NCI-H1092 (cell line): ENCODE data around the gene PRSS53.

Experiments
- DNase-seq: peaks from one replicate; lab custom pipeline; 2025; lab: John Stamatoyannopoulos, UW

Gene PRSS53

DNA sequence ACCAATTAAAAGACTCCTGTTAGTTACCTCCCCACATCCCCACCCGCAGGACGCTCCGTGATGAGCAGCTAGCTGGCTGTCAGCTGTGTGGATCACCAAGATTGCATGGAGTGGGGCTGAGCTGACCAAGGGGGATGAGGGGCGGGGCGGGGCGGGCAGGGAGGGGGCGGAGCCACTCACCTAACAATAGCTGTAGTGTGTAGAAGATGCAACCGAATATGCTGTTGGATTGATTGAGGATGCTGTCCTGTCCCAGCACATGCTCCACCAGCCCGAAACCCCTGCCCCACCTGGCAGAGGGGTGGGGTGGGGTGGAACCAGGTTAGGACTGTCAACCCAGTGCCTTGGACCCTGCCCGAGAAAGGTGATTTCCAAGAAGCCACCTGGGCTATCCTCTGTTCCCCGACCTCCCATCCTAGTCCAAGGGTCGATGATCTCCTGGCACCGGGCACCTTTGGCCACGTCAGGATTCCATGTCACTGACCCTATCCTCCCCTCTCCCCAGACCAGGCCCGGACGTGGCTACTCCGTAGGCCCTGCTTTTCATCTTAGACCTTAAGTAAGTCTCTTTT, 4.5 kb upstream of the PRSS53 start:
- no peak for DNase-seq

DNA sequence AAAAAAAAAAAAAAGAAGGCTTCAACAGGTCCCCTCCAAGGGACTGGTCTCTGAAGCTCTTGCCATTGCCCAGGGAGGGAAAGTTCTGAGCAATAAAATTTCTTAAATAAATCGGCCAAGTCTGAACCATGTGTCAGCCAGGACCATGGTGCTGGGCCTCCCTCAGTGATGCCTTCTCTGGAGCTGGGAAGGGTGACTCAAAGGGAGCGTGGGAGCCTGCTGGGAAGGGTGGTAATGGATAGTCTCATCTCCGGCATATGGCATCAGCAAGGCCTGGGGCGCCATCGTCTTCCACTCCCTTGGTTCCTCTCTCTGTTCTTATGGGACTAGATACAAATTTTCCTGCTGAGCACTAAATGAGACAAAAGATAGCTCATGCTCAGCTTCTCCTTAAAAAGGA, 3.6 kb upstream of the PRSS53 start:
- DNase-seq = no peak

- DNase-seq = no peak
Observed at GRCh38 chr16:31090540-31090939, 1.8 kb upstream of the PRSS53 start.

GRCh38 chr16:31089199-31089598, 456 bp upstream of the PRSS53 start:
- no peak for DNase-seq

DNA sequence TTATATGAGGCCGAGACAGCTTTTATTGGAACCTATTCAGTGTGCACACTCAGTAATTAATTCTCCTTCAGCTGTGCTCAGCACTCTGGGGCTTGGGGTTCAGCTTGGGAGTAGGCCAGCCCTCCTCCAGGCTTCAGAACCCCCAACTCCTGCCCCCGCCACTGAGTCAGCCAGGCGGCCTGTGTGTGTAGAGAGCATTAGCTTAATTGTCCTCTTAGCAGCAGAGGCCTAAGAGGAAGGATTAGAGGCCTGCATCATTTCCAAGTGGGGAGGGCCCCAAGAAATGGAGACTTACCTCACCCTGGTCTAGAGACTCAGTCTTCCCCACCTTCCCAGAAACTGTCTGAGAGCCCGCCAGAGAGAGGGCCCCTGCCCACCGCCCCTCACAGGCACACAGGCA, 772 bp downstream of the PRSS53 start:
- DNase-seq = no peak

DNA sequence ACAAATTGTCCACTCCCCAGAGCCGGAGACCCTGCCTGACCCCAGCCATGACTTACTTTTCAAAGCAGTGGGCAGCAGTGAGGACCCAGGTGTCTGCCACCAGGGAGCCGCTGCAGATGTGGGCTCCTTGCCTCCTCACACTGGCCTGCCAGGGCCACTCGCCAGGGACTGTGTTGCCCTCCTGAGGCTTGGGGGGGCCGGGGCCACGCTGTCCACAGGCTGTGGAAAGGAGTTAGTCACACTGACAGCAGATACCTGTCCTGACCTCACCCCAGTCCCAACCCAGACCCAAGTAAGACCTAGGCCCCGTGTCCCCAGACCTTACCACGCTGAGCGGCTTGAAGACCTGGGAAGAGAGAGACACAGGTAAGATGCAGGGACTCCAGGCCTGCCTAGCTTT, 1.3 kb downstream of the PRSS53 start:
- DNase-seq = no peak

GRCh38 chr16:31086629-31086906, 2.2 kb downstream of the PRSS53 start:
- DNase-seq = no peak

- no peak for DNase-seq
Observed at GRCh38 chr16:31085873-31086628, 2.7 kb downstream of the PRSS53 start.

- DNase-seq = no peak
Observed at GRCh38 chr16:31085411-31085810, 3.3 kb downstream of the PRSS53 start.

DNA sequence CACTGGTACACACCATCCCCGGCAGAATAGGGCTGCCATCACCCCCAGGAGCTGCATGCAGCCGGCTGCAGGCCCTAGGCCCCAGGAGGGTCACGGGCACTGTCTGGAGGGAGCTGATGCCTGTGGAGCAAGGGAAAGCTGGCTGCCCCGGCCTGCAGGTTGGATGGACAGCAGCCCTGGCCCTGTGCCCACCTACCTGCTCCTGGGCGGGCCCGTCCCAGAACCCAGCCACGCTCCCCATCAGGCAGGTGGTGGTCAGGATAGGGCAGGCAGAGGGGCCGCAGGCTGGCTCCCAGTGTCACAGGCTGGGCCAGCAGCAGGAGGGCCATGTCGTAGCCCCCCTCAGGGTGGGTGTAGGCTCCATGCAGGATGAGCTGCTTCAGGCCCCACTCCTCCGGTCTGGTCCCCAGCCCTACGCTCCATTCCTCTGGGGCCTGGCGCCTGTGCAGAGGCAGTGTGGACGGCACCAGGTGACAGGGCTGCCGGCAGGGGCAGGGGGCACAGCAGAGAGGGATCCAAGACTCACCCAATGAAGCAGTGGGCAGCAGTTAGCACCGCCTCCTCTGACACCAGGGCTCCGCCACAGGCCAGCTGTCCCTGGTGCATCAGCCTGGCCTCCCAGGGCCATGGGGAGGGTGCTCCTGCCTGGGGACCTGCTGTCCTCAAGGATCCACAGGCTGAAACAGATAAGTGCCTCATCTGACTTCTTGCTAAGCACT, 4.0 kb downstream of the PRSS53 start:
- DNase-seq = no peak

- no peak for DNase-seq
Observed at GRCh38 chr16:31083981-31084380, 4.8 kb downstream of the PRSS53 start.

DNA sequence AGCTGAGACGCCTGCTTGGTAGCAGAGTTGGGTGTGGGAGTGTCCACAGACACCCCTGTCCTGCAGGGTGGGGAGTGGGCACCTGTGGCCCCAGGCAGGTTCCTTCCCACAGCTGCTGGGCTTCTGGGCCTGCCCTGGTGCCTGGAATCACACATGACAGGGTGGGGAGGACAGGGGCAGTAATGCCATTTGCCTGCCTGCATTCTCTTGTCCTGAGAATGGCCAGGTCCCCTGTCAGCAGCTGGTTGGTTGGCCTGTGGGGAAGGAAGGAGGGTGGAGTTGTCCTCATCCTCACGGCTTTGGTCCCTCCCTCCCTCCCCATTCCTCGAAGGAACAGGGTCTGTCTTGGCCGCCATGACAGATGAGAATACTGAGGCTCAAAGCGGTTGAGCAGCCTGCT, 5.2 kb downstream of the PRSS53 start:
- DNase-seq = no peak

GRCh38 chr16:31083081-31083480, 5.7 kb downstream of the PRSS53 start:
- DNase-seq = no peak

GRCh38 chr16:31082368-31083045, 6.2 kb downstream of the PRSS53 start:
- DNase-seq = no peak

DNA sequence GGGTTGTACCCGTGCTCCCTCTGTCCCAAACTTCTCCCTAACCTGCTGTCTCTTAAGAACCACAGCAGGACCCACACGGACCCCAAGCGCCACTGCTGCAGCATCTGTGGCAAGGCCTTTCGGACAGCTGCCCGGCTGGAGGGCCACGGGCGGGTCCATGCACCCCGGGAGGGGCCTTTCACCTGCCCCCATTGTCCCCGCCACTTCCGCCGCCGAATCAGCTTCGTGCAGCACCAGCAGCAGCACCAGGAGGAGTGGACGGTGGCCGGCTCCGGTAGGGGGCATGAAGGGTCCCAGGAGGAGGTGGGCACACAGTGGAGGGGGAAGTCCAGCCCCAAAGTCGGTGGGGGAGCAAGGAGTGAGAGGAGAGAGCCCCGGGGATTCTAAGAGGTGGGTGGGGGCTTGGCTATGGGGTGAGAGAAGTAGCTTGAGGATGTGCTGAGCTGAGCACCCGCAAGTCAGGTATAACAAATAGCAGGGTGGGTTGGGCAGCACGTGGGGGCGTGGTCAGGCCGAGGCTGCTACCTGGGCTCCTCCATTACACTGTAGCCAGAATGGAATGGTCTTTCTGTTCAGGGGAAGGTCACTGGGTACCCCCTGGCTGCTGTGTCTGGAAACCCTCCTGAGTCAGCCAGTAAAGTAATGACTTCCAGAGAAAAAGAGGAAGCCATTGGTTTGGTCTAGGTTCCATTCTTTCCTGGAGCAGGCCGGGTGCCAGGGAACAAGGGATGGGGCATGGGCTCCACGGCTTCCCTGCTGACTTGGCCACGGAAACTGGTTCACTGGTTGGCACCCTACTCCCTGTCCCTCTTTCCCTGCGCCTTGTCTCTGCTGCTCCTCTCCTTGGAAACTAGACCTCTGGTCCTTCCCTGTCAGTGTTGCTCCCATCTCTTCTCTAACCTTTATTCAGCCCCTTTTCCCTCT, 7.1 kb downstream of the PRSS53 start:
- no peak for DNase-seq

GRCh38 chr16:31080756-31081419, 7.9 kb downstream of the PRSS53 start:
- DNase-seq = no peak

GRCh38 chr16:31080035-31080629, 8.6 kb downstream of the PRSS53 start:
- DNase-seq = no peak

GRCh38 chr16:31079342-31079944, 9.3 kb downstream of the PRSS53 start:
- no peak for DNase-seq

DNA sequence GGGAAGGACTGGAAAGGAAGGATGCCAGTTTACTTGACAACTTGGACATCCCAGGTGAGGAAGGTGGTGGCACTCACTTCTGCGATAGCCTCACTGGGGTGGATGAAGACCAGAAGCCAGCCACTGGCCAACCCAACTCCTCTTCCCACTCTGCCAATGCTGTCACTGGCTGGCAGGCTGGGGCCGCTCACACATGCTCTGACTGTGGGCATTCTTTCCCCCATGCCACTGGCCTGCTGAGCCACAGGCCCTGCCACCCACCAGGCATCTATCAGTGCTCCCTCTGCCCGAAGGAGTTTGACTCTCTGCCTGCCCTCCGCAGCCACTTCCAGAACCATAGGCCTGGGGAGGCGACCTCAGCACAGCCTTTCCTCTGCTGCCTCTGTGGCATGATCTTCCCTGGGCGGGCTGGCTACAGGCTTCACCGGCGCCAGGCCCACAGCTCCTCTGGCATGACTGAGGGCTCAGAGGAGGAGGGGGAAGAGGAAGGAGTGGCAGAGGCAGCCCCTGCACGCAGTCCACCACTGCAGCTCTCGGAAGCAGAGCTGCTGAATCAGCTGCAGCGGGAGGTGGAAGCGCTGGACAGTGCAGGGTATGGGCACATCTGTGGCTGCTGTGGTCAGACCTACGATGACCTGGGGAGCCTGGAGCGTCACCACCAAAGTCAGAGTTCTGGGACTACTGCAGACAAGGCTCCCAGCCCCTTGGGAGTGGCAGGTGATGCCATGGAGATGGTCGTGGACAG, 10.0 kb downstream of the PRSS53 start:
- DNase-seq = no peak
